ENCODE results near the gene PACSIN2.

PACSIN2 gene

GRCh38 chr22:42901790-42902508, 113.0 kb downstream of the PACSIN2 start:
- DNase-seq: no peak

DNA sequence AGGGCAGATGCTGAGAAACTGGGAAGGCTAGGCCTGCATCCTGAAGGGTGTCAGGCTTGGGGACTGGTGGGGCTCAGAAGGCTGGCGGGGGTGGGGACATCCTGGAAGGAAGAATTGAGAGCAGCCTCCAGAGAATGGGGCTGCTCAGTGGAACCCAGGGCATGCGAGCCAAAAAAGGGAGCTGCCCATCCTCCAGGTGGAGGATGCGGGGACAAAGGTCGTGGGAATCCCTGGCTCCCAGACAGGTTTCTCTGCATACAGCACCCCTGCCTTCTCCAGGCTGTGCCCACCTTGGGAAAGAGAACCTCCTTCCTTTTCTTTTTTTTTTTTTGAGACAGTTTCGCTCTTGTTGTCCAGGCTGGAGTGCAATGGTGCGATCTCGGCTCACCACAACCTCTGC, 117.0 kb downstream of the PACSIN2 start:
- no peak for DNase-seq

DNA sequence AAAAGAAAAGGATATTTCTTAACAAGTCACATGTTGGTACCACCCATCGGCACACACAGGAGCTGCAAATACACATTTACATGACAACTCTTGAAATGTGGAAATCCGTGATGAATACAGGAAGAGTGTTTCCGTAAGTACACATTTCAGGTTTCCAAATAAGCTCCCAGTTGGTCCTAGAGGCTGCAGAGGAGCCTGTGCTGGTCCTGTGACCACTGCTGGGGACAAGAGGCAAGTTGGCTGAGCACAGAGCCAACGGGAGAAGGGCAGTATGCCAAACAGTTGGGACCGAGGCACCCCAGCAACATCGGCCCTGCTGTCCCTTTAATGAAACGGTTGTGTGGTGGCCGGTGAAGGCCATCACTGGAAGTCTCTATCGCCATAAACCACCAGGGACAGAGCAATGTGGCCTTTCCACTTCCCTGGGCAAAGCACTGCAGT, 119.4 kb downstream of the PACSIN2 start:
- DNase-seq: no peak

DNA sequence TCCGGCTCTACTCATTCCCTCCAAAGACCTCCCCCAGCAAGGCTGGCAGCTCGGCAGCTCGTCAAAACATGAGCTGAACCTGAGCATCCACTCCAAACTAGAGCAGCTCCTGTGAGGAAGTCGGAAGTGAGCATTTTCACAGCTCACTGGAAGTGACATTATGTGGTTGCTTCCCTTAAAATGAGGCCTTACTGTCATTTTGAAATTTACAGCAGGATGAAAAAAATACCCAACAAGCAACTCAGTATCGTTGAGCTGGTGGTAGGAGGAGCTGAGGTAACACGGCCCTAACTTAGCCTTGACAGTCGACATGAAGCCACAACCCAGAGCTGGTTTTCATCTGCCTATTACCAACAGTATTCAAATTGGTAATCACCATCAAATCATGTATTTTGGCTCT, 119.9 kb downstream of the PACSIN2 start:
- no peak for DNase-seq

DNA sequence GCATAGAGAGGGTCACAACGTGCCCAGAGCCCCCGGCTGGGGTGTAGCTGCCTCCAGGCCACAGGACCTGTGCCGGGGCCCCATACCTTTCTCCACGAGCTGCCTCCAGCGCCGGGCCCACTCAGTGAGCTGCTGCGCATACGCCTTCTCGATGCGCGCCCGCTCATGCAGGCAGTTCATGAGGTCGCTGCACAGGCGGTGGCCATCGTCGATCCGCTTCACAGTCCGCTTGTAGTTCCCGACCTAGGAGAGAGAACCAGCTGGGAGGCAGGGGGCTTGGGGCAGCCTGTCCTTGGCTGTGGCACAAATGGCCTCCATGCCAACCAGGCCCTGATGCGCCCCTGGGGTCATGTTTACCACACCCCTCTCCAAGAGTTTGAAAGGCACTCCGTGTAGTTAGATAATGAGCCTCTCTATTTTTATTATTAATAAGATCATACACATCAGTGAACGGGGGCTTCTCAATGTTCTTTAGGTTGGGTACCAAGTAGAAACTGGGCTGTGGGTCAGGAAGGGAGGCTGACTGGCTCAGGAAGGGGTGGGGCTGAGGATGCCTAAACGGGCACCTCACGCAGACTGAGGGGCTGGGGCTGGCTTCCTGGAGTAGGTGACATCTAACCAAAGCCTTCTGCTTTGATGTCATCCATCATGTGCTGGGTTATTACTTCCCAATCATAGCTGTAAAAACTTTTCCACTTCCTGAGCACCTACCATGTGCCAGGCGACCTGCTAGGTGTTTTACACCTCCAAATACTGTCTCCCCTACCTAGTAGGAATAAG, 121.4 kb downstream of the PACSIN2 start:
- no peak for DNase-seq

- DNase-seq: no peak
Observed at GRCh38 chr22:42892571-42893316, 122.2 kb downstream of the PACSIN2 start.

- DNase-seq: no peak
Observed at GRCh38 chr22:42892156-42892555, 122.8 kb downstream of the PACSIN2 start.

DNA sequence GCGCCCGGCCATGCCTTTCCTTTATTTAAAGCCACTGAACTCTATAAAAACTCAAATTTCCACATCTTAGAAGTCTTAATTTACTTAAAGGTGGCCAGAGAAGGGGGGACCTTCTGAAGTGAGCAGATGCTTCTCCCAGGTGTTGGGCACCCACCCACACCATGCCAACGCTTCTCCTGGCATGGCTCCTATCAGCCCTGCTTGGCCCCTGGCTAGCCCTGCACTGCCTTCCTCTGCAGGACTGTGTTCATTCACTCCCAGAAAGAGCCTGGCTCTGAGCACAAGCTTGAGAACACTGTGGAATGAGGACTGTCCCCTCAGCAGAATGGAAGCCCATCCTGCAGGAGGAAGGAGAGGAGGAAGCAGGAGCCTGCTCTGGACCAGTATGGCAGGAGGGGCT, 123.3 kb downstream of the PACSIN2 start:
- DNase-seq: no peak

DNA sequence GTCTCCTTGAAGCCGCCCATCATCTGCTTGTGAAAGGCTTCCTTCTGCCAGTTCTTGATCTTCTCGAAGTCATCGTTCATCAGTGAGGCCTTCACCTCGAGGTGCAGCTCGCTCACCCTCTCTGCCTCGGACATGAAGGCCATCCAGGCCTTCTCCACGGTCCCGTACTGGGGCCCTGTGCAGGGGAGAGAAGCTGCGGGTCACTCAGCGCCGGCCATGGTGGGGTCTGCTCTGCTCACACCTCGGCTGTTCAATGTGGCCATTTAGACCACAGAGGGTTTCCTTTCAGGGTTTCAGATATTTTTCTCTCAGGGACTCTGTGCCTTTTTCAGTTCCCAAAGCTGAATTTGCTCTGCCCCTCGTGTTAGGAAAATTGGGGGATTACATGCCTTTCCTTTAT, 123.9 kb downstream of the PACSIN2 start:
- no peak for DNase-seq

DNA sequence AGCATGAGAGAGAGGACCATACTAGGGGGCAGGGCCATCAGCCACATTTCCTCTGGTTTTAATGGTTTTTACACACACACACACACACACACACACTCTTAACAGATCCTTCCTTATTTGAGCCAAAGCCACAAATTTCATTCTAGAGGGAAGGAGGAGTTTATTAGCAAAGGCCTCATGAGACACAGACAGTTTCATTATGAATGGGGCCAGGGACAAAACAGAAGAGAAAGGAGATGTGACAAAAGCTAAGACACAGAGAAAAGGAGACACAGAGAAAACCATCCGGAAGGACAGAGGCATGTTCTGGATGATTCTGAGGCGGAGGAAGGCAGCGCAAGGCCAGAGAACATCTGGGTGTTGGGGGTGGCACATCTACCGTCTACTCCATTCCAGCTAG, 125.6 kb downstream of the PACSIN2 start:
- DNase-seq: no peak

- DNase-seq: no peak
Observed at GRCh38 chr22:42887523-42888507, 127.1 kb downstream of the PACSIN2 start.

- no peak for DNase-seq
Observed at GRCh38 chr22:42887120-42887519, 127.8 kb downstream of the PACSIN2 start.

DNA sequence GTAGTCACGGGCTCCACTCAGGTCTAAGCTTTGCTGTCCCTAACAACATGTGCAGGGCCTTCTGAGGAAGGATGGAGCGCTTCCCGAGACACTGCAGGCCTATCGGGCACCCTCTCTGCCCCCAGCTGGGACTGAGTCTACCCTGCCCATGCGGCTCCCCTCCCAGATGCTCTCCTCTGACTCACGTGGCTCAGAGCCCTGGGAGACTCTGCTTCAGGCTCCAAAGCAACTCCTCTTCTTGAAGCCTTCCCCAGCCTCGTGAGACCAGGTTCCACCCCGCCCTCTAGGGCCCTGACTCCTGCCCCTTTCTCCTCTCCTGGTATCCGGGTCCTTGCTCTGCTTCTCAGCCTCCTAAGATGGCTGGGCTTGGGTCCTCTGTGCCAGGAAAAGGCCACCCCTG, 129.5 kb downstream of the PACSIN2 start:
- no peak for DNase-seq

DNA sequence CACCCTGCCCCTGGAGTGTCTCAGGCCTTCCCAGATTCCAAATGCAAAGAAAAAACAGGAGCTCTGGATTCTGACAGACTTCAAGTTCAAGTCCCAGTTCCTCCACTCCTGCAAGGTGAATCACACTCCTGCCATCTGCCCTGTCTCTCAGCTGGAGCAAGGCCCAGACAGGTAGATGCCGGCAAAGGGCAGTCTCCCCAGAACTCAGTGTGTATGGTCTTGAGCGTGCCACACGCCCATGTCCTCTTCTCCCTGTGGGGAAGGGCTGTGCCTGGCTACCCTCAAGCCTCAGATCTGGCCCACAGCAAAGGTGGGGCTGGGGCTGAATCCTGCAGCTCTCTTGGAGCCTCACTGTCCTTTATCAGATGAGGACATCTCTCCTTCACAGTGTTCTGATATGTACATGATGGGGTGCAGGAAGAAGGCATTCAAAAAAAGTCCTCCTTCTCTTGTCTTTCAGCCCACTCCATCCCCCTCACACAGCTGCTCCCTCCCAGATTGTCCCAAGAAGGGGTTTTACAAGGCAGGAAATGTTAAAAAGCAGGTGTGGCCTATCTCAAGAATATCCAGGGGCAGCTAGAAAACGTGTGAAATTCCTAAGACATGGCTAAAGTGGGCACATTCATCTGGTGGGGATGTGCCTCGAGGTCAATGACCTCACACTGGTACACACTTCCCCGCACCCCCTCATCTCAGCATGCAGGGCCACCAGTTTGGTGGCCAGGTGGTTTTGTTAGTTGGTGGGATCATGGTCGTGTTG, 130.2 kb downstream of the PACSIN2 start:
- no peak for DNase-seq

DNA sequence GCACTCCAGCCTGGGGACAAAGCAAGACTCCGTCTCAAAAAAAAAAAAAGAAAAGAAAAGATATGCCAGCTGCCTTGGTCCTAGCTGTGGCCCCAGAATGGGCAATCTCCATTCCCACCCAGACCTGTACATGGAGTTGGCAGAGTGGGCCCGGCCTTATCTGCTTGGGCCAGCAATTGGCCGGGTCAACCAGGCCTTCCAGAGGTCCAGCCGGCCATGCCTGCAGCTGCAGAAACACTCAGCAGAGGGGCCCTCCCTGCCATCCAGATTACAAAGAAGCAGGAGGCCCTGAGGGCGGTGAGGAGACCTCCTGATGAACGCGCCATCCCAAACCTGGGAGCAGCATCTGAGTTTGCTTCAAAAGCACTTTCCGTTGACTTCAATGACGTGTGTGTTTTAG, 131.0 kb downstream of the PACSIN2 start:
- no peak for DNase-seq

GRCh38 chr22:42883121-42883520, 131.8 kb downstream of the PACSIN2 start:
- DNase-seq: no peak

- no peak for DNase-seq
Observed at GRCh38 chr22:42881982-42882656, 132.8 kb downstream of the PACSIN2 start.

GRCh38 chr22:42881298-42881697, 133.7 kb downstream of the PACSIN2 start:
- no peak for DNase-seq

DNA sequence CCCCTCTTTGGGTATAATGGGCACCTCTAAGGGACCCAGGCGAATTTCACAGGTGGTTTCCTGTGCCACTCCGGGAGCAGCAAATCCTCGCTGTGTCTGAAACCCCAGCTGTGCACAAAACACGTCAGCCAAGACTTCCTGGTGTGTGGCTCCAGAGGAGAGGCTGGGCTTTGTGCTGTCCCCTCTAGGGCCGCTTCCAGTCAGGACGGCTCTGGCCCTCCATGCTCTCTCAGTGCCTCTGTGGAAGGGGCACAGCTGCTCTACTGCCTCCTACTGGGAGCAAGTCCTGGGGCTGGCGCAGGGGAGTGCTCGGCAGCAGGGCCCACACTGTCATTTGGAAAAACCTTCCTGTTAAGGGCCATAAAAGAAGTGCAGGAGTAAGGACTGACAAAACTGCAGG, 134.1 kb downstream of the PACSIN2 start:
- DNase-seq: no peak

- DNase-seq: no peak
Observed at GRCh38 chr22:42879371-42880021, 135.5 kb downstream of the PACSIN2 start.
